IPS-20b (cell line): ENCODE results near the gene MBLAC1.

Source experiments
- H3K27ac ChIP-seq: one replicate; pipeline ENCODE4 v1.5.1; 2013; ENCODE audit warnings: low read length
- H3K27me3 ChIP-seq: 2 replicates; pipeline ENCODE4 v1.6.1; 2013; ENCODE audit warnings: mild to moderate bottlenecking, low read length, inconsistent platforms; ENCODE audit not compliant: insufficient read depth
- H3K36me3 ChIP-seq: 2 replicates; pipeline ENCODE4 v1.6.1; 2013; ENCODE audit warnings: low read depth, mild to moderate bottlenecking, inconsistent platforms, low read length, moderate library complexity; ENCODE audit not compliant: insufficient read depth
- H3K4me1 ChIP-seq: 2 replicates; pipeline ENCODE4 v1.6.1; 2013; ENCODE audit warnings: mild to moderate bottlenecking, control low read depth, inconsistent platforms, low read length, moderate library complexity; ENCODE audit not compliant: insufficient read depth
- H3K4me3 ChIP-seq: 2 replicates; pipeline ENCODE4 v1.5.1; 2013; ENCODE audit warnings: mild to moderate bottlenecking, low read length, inconsistent platforms
- H3K9ac ChIP-seq: 2 replicates; pipeline ENCODE4 v1.6.1; 2013; ENCODE audit warnings: low read depth, mild to moderate bottlenecking, inconsistent platforms, low read length, moderate library complexity
- H3K9me3 ChIP-seq: 2 replicates; pipeline ENCODE4 v1.6.1; 2013; ENCODE audit warnings: mild to moderate bottlenecking, low read depth, low read length, inconsistent platforms; ENCODE audit not compliant: insufficient read depth

The MBLAC1 gene

DNA sequence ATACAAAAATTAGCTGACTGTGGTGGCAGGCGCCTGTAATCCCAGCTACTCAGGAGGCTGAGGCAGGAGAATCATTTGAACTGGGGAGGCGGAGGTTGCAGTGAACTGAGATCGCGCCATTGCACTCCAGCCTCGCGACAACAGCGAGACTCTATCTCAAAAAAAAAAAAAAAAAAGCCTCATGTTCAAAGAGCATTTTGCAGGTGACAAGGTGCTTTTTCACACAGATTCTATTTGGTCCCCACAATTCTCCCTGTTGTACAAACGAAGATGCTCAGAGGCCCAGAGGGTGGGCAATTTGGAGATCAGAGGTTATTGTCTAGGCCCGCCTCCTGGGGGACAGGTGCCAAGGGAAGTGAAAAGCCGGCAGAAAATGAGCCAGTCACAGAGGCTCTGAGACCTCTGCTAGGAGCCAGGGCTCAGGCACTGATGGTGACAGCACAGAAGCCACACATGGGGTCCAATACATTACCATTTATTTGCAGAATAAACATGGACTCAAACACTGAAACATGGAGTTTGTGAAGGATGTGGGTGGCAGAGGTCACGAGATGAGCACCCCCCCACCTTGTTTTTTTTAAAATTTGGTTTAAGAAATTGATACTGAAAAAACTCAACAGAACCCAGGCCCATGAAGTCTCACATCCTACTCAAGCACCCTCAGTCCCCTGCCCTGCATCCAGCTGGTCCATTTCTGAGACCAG is 42.5 kb downstream of the MBLAC1 start:
- Histone ChIP-seq H3K9ac (no peak overlapping the region), H3K27me3 (peaks cover 28% of the 10 kb centered on the region), H3K27ac (no peak overlapping the region), H3K9me3 (no peaks in the 10 kb centered on the region), H3K36me3 (peaks cover 12% of the 10 kb centered on the region; the same call in 1 of the 2 replicates), H3K4me1 (peaks cover 14% of the 10 kb centered on the region; the same call in 1 of the 2 replicates), H3K4me3 (no peak overlapping the region; the same call in 1 of the 2 replicates)

DNA sequence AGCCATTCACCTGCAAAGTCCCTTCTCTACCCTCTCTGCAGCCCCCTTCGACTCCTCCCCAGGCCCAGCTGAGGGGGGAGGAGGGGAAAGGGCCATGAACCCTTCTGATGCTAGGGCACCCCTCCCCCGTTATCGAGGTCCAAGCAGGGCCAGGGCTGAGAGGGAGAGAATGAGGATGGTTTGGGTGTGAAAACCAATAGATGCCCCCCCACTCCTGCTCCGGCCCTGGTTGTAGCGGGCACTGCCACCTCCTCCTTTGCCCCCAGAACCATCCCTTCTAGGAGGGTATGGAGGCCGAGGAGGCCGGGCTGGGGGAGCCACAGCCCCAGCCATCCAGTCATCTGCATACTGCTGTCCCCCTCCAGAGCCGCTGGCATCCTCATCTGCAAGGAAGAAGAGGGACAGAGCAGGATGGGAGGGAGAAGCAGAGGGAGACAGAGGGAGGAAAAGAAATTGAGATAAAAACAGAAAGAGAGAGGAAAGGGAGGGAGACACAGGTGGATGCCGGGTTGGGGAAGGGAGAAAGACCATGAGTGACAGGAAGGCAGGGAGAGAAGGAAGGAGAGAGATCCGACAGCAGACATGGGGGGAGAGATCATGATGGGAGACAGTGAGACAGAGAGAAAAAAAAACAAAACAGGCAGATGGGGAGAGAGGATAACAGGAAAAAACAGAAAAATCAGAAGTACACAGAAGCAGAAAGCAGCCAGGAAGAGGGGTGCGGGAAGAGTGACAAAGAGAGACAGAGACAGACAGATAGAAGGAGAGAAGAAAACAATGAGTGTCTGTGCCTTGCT is 43.5 kb downstream of the MBLAC1 start:
- Histone ChIP-seq H3K27me3 (peaks cover 28% of the 10 kb centered on the region), H3K4me3 (peak overlapping the region; percentile 69; the same call in 1 of the 2 replicates), H3K36me3 (peaks cover 22% of the 10 kb centered on the region; the same call in 1 of the 2 replicates), H3K9me3 (no peaks in the 10 kb centered on the region), H3K9ac (no peak overlapping the region), H3K4me1 (peaks cover 14% of the 10 kb centered on the region; the same call in 1 of the 2 replicates), H3K27ac (no peak overlapping the region)

DNA sequence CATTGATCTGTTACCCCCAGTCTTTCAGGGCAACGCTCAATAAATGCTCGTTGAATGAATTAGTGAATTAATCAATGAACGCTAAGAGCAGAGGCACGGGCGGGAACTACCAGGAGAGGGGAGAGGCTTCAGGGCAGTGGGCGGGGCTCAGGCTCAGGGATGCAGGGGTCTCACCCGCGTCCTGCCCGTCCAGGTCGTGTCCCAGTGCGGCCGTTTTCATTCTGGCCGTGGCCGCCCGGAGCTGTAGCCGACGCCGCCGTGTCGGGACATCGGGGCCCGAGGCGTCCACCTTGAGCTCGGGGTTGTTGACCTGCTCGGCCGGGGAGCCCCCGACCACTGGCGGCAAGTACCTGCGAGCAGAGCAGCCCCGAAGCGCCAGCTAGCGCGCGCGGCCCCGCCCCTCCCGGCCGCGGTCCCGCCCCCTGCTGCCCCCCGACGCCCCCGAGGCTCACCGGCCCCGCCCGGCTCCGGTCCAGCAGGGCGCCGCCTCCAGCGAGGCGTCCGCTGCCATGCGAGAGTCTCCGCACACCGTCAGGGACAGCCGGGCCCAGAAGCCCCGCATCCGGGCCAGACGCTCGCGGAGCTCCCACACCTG is 44.4 kb downstream of the MBLAC1 start:
- H3K4me1 ChIP-seq = peaks cover 14% of the 10 kb centered on the region; the same call in 1 of the 2 replicates
- peak overlapping the region; percentile 69; the same call in 1 of the 2 replicates for H3K4me3 ChIP-seq
- H3K27me3 ChIP-seq = peaks cover 25% of the 10 kb centered on the region
- no peak overlapping the region for H3K27ac ChIP-seq
- no peaks in the 10 kb centered on the region for H3K9me3 ChIP-seq
- no peak overlapping the region; the same call in 1 of the 2 replicates for H3K9ac ChIP-seq
- H3K36me3 ChIP-seq = peaks cover 24% of the 10 kb centered on the region; the same call in 1 of the 2 replicates

DNA sequence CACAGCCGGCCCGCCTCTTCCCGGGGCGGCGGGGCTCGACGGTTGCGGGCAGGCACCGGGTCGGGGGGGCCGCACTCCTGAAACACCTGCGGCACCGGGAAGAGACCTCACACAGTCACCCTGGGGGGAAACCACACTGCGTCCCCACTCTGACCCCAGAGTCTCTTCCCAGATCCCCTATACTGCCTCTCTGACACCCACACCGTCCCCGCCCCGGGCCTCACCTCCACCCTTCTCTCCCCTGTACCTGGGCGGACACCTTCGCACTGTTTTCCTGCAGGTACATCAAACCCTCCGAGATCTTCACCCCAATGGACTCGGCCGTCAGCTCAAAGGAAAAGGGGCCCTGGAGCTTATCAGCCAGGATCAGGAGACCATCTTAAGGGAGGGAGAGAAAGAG is 45.1 kb downstream of the MBLAC1 start:
- H3K9me3 ChIP-seq = no peaks in the 10 kb centered on the region
- no peak overlapping the region for H3K27ac ChIP-seq
- H3K9ac ChIP-seq = peak overlapping the region; percentile 16; the same call in 1 of the 2 replicates
- H3K27me3 ChIP-seq = peaks cover 18% of the 10 kb centered on the region
- H3K36me3 ChIP-seq = peaks cover 24% of the 10 kb centered on the region; the same call in 1 of the 2 replicates
- H3K4me1 ChIP-seq = peaks cover 16% of the 10 kb centered on the region; the same call in 1 of the 2 replicates
- H3K4me3 ChIP-seq = peak overlapping the region; percentile 69

DNA sequence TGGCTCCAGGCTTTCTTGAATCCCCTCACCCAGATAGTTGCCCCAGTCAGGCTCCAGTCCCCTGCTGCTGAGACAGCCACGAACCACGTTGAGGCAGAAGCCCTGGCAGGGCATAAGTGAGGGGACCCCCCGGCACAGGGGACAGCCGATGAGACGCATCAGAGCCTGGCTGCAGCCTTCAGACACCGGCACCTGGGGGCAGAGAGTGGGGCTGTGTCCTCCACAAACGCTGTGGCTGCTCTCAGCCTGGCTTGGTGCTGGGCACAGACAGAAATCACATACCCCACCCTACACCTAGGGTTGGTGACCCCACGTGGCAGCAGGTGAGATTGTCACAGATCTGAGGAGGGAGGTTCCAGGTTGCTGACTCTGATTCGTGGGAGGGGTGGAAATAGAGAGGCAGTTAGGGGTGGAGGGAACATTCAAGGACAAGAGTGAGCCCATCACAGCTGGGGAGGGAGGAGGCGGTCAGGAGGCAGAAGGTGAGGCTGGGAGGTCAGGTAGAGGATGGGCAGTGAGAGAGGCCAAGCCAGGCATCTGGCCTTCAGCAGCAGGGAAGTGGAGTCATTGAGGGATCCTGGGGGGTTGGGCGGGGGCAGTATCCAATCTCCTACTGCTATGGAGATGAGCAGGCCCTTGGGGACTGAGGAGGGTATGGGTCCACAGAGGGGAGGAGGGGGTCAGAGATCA is 47.2 kb downstream of the MBLAC1 start:
- H3K36me3 ChIP-seq = peaks cover 24% of the 10 kb centered on the region; the same call in 1 of the 2 replicates
- H3K4me3 ChIP-seq = no peak overlapping the region
- peaks cover 13% of the 10 kb centered on the region; the same call in 1 of the 2 replicates for H3K4me1 ChIP-seq
- no peak overlapping the region for H3K27ac ChIP-seq
- no peaks in the 10 kb centered on the region for H3K9me3 ChIP-seq
- peaks cover 13% of the 10 kb centered on the region for H3K27me3 ChIP-seq
- no peak overlapping the region for H3K9ac ChIP-seq

DNA sequence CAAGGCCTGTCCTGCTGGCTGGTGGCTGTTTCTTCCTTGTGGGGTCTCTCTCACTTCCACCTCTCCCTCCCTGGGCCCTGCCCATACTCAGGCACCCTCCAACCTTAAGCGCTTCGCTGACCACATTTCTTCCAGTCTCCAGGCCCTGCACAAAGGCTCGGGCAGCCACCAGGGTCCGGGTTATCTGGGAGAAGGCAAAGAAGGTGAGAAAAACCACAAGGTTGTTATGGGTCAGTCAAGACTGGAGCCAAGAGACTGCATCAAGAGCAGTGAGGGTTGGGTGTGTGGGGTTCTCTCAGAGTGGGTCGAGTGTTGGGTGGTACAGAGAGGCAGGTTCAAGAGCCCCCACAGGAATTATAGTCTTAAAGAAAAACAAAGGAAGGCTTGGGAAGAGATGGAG is 47.8 kb downstream of the MBLAC1 start:
- peaks cover 13% of the 10 kb centered on the region for H3K27me3 ChIP-seq
- H3K4me3 ChIP-seq = no peak overlapping the region
- no peak overlapping the region for H3K9ac ChIP-seq
- H3K36me3 ChIP-seq = peaks cover 24% of the 10 kb centered on the region; the same call in 1 of the 2 replicates
- no peak overlapping the region for H3K27ac ChIP-seq
- peaks cover 13% of the 10 kb centered on the region; the same call in 1 of the 2 replicates for H3K4me1 ChIP-seq
- no peaks in the 10 kb centered on the region for H3K9me3 ChIP-seq

DNA sequence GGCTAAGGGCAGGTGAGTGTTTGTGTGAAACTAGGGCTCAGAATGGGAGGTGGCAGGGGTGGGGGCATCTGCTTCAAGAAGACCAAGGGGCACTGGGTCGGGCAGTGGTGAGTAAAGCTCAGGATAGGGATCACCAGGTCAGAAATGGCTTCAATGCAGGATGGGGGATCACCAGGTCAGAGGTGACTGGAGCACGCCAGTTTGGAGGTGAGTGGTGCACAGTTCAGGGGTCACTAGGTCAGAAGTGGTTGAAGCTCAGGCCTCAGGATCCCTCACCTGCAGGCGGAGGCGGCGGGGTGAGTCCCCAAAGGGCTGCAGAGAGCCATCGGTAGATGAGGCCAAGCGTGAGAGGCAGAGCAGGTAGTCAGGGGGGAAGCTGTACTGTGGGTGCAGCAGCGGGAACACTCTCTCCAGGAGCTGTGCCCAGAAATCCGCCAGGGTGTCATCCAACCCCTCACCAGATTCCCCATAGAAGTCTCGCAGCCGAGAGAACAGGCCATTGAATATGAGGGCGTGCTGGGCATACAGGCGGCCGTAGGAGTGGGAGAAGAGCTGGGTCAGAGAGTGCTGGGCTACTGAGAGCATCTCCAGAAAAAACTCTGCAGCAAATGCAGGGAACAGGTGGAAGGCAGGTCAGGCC is 48.6 kb downstream of the MBLAC1 start:
- Histone ChIP-seq H3K9ac (no peak overlapping the region), H3K27ac (no peak overlapping the region), H3K36me3 (peaks cover 24% of the 10 kb centered on the region; the same call in 1 of the 2 replicates), H3K4me3 (no peak overlapping the region), H3K9me3 (no peaks in the 10 kb centered on the region), H3K4me1 (peaks cover 8% of the 10 kb centered on the region; the same call in 1 of the 2 replicates), H3K27me3 (peaks cover 13% of the 10 kb centered on the region)

DNA sequence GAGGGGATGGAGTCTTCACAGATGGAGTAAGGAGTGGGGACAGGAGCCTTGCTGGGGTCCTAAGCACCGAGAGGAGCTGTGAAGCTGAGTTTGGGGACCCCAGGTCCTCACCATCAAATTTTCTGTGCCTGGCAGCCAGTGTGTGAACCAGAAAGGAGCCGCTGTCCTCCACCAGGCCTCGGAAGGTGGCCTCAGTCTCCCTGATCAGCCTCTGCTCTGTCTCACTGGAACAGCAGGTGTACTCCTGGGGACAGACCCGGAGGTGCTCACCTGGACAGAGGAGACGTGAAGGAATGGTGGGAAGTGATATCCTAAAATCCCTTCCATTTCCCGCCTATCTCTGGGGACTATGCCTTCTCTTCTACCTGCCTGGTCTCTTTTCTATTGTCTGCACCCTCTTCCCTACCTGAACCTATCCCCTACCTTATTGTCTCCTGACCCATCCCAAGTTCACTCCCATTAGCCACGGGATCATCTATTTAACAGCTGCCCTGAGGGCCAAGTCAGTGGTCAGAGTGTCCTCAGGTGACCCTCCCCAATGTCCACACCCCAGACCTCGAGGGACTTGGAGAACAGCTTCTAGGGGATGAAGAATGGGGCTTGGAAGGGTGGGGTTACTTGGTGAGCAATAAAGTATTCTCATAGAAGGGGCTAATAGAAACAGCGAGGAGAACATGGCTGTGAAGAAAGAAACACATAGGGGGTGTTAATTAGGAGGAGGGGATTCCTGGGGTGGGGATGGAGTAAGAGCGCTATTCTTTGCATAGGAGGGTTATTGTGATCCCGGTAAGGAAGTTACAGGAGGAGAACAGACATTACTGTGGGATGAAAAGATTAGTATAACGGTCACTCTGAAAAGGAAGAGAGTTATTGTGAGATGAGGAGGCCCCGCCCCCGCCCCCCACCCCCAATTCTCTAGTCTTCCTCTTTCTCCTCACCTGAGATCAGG is 49.6 kb downstream of the MBLAC1 start:
- Histone ChIP-seq H3K27me3 (peaks cover 13% of the 10 kb centered on the region), H3K27ac (no peak overlapping the region), H3K36me3 (peaks cover 24% of the 10 kb centered on the region; the same call in 1 of the 2 replicates), H3K4me3 (peak overlapping the region; percentile 98), H3K9ac (peak overlapping the region; percentile 98; the same call in 1 of the 2 replicates), H3K9me3 (no peaks in the 10 kb centered on the region), H3K4me1 (peaks cover 5% of the 10 kb centered on the region; the same call in 1 of the 2 replicates)

DNA sequence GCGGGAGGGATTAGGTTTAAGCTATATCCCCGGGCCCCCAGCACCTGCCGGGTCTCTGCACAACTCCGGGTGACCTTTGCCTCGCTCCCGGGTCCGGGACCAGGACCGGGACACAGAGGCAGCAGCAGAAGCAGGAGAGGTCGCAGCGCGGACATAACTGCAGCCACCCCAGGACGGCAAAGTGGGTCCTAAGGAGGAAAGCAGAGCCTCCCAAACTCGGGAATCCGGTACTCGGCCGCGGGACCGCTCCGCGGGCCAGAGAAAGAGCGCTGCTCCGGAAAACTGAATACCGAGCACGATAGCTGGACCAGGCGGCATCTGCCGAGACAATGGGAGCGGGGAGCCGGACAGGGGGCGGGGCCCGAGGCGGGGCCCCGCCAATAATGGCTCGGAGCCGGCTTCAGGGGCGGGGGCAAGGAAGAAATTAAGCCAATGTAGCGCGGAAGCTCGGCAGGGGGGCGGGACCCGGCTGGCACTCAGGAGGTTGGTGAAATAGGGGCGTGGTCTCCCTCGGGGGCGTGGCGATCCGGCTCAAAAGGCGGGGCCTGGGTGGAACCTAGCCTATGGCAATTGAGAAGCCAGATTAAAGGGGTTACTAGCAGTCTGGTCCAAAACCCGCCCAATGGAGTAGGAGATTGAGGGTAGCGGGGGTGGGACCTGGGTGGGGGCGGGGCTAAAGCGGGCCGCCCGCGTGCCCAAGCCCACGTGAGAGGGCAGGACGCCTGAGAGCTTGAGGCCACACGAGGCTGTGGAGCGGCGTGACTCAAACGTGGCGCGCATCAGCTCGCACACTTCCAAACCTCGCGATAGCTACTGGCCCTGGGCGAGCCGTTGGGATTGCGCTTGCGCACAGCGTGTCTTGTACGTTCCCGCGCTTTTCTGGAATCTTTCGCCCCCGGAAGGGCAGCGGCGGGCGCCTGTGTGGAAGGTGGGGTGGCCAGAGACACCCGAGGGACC is 50.6 kb downstream of the MBLAC1 start, which contains the start of the genes GPC2 and STAG3:
TSS of gene GPC2 (minus strand) at position 337 of the 957 bp plus-strand sequence. CDS start at position 155, 182 bp downstream.
TSS of gene STAG3 (plus strand) at position 874 of the 957 bp plus-strand sequence. CDS start 2,639 bp downstream, outside the sequence.
- Histone ChIP-seq H3K4me3 (peak within 1 kb of the TSS; percentile 98), H3K9me3 (no peaks in the 10 kb centered on the region), H3K27me3 (peaks cover 10% of the 10 kb centered on the region; the same call in 1 of the 2 replicates), H3K4me1 (peaks cover 6% of the 10 kb centered on the region; the same call in 1 of the 2 replicates), H3K27ac (no peak within 1 kb of the TSS), H3K9ac (peak within 1 kb of the TSS; percentile 98), H3K36me3 (peaks cover 24% of the 10 kb centered on the region; the same call in 1 of the 2 replicates)
